CD4-positive, alpha-beta T cell treated with Interleukin-10 for 1 hour (primary cell): ENCODE results near the gene NLRC3.
A peak's percentile ranks its signal among the peaks of the same experiment; 100 is the strongest.

Experiments
- DNase-seq: peaks from one replicate; pipeline ENCODE4 v3.0.0-alpha.2; 2020

NLRC3 gene

DNA sequence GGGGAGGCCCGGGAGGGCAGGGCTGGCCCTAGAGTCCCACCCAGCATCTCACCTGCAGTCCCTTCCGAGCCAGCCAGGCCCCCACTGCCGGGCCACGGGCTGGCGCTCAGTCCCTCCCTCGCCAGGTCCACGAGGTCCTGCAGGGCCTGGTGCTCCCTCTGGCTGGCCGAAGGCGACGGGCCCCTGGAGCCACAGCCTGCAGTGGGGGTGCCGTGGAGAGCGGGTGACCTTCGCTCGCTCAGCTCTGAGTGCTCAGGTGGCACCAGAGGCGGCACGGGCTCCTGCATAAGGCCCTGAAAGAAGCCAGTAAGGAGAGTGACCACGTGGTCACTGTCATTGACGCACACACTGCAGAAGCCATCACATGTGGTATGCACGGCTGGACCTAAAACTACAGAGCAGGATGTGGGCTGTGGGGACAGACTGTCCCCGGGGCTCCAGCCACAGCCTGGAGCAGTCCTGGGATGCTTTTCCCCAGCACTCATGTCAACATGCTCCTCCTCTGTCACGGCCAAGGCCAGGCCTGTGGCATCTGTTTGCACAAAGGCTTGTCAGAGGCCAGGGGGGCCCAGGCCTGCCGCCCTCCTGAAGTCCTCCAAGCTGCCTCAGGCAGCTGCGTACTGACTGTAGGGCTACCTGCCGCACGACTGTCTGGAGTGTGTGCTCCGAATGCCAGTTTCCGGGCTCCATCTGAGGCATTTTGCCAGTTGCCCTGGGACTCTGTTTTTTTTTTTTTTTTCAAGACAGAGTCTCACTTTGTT, 19.1 kb upstream of the NLRC3 start:
- no peak for DNase-seq

GRCh38 chr16:3595521-3596021, 18.4 kb upstream of the NLRC3 start:
- no peak for DNase-seq

DNA sequence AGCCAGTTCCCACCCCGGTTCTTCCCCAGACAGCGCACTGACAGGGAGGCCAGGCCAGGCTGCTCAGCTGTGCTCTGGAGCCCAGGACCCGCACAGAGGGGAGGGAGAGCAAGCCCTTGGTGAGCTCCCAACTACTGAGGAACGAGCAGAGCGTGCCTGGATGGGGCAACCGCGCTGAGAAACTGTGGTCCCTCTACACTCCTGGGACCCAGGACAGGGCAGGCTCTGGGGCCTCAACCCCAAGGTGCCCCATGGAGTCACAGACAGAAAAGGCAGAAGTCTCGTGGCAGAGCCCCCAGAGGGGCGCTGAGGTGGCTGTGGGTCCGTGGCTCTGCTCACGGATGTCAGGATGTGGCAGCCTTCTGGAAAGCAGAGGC, 17.9 kb upstream of the NLRC3 start:
- DNase-seq = no peak

DNA sequence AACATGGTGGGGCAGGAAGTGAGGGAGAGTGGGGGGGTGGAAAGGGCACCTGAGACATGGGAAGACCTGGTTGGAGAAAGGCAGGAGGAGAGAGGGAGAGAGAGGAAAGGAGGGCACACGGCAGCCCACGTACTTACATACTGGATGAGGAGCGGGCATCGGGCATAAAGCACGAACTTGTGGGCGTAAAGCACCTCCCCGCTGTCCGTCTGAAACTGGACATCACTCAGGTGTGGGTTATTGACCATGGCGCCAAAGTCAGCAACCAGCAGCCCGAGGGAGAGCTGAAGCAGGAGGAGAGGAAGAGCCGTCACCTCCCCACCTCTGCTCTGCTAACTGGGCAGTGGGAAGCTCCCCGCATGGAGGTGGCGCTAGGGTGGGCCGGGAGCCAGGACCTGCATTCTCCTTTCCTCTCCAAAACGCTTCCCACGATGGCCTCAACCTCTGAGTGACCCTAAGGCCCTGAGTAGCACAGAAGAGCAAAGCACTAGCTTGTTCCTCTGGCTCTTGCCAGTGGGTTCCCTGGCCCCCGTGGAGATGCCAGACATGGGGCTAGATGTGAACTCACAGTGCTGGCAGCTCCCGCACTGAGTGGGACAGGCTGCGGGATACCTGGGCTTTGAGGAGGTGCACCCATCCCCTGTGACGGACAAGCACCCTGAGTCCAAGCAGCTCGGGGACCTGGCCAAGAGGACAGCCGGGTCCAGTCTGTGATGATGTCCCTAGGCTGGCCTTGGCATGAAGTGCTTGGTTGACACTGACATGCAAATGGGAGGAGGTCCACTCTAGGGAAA, 17.3 kb upstream of the NLRC3 start:
- no peak for DNase-seq

DNA sequence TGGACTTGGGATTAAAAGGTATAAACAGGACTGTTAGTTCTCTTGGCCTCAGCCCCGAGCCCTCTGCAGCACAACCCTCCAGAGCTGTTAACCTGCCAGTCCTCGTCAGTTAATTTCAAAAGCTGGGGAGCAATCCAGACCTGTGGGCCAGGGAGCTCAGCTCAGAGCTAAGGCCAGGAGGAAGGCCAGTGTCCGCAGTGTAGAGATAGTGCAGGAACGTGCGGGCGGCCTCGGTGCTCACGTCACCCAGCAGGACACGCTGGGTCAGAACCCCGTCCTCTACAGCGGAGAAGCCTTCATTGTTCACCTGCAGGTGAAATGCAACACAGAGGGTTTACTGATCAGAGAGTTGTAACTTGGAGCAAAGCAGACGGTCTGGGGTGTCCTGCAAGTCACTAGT, 15.4 kb upstream of the NLRC3 start:
- no peak for DNase-seq

- no peak for DNase-seq
Observed at GRCh38 chr16:3591991-3592390, 14.8 kb upstream of the NLRC3 start.

DNA sequence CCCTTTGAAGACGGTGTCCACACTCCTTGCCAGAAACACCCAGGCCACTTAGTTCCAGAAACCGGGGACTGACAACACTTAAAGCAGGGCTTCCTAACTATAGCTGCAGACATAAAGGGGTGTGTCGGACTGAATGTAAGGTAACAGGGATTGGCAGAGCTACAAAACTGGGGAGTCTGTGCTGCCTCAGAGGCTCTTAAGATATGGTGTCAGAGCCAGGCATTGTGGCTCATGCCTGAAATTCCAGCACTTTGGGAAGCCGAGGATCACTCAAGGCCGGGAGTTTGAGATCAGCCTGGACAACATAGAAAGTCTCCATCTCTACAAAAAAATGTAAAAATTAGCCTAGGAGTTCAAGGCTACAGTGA, 14.2 kb upstream of the NLRC3 start:
- no peak for DNase-seq

GRCh38 chr16:3590736-3591435, 13.7 kb upstream of the NLRC3 start:
- DNase-seq = no peak

- no peak for DNase-seq
Observed at GRCh38 chr16:3589991-3590701, 12.9 kb upstream of the NLRC3 start.

GRCh38 chr16:3589441-3589921, 12.3 kb upstream of the NLRC3 start:
- no peak for DNase-seq

GRCh38 chr16:3589001-3589400, 11.8 kb upstream of the NLRC3 start:
- no peak for DNase-seq

DNA sequence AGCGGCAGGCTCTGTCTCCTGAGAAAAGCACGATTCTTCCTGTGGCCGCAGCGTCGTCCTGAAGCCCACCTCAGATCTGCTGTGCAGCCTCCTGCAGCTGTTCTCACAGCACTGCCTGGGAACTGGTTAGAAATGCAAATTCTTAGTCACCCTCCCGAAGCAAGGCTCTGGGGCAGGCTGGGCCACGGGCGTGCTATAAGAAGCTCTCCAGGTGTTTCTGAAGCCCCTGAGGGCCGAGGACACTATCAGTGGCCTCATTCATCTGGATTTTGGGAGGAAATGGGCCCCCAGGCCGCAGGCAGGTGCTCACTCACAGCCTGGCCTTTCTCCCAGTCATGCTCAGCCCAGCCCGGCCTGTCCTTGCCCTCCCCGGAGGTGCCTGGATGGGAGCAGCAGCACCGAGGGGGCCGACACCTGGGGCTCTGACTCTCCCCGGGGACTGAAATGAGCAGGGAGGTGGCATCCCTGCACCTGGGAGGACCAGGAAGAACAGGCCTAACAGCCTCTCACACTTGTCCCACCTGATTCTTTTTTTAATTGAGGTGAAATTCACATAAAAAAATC, 10.4 kb upstream of the NLRC3 start:
- no peak for DNase-seq

DNA sequence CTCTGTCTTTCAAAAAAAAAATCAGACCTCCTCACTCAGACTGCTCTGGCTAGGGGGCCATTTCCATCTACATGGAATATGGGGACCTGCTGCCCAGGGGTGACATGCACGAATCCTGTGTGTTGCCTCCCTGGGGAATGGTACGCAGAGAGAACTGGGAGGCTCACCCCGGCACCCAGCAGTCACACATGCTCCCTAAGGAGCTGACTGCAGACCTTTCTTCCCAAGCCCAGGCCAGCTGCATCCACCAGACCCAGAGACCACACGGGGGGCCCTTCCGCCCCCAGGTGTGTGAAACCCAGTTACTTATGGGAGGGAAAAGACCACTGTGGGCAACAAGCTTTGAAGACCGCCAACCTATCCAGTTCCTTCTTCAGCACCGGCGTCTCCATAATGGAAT, 7.2 kb upstream of the NLRC3 start:
- DNase-seq = no peak

GRCh38 chr16:3583303-3584038, 6.3 kb upstream of the NLRC3 start:
- DNase-seq = no peak

DNA sequence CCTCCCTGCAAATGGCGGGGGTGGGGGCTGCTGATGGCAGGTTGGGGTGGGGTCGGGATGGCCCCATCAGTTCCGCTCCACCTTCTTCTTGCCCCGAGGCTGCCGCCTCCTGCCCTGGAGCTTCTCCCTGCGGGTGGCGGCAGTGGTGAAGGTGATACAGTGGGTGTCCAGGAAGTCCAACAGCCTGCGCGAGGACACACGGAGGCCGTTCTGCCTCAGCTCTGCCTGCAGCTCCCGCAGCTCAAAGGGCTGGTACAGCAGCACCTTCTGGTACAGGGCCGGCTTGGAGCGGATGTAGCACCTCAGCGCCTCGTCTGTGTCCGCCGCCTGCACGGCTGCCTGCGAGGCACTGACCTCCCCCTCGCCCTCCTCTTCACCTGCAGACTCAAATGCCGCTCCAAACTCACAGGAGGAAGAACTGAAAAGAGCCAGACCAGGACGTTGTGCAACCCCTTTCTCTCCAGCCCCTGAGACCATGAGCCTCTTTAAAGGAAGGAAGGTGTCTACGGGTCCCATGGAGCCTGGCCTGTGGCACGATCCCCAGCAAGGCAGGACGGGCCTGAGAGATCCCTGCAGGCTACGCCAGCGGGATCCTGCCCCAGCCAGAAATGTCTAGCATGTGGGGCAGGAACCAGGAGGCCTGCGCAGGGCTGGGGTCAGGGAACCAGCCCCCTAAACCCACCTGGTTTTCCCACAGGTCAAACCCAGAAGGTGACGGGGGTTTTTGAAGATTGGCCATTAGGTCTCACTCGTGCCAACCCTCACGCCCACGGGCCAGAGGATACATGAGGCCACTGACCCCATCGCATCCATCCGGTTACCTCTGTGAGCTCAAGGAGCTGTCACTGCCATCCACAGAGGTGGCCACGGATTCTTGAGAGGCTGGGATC, 5.3 kb upstream of the NLRC3 start:
- no peak for DNase-seq

- DNase-seq = no peak
Observed at GRCh38 chr16:3581392-3581791, 4.2 kb upstream of the NLRC3 start.

DNA sequence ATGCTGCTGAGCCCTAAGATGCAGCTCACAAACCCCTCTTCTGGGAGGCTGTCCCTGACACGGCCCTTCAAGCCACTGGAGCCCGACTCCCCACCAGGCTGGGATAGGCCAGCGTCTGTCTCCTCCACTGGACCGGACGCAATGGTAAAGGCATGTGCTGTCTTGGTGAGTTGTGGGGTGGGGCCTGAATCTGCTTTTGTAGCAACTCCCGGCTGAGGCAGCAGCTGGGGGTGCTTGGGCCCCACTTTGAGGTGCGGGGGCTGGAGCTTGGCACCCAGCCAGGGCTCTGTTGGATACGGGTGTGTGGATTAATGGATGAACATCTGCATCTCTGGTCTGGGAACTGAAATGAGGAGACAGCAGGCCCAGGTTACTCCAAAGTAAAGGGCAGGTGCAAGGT, 3.5 kb upstream of the NLRC3 start:
- DNase-seq = no peak

- no peak for DNase-seq
Observed at GRCh38 chr16:3580251-3580651, 3.0 kb upstream of the NLRC3 start.

- DNase-seq = no peak
Observed at GRCh38 chr16:3579776-3580175, 2.6 kb upstream of the NLRC3 start.

DNA sequence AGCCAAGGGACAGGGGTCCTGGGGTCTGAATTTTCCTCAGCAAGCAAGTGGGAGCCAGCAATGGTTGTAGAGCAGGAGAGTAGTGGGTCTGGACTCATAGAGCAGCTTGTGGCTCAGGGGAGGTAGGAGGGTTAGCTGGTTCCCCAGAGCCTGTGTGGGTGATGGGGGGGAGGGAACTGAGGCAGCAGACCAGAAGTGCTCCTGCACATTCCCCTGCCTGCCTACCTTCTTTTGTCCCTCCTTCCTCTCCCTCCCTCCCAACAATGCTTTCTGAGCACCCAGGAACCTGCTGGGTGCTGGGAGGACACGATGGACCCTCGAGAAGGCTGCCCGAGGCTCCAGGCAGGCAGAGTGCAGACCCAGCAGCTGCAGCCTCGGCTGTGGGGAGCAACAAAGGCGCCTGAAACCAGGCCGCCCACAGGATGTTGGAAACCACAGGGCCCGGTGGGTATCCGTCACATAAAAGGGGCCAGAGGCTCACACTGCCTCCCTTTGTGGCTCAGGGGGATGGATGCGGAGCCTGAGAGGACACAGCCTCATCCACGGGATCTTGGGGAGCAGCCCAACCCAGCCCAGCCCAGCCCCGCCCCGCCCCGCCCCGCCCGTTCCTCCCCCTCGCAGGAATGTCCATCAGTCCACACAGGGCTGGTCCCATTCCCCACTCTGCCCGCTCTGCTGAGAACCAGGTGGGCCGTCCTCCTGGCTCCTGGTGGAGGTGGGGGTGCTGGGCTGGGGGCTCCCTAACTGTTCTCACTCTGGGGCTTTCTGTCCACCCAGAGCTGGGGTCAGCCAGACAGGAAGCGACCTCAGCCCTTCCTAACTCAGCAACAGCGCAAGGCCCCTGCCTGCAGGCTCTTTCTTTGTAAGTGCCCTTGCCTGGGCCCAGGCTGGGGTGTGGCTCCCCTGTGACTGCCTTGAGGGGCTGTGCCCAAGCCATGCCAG, 1.7 kb upstream of the NLRC3 start:
- DNase-seq = peak; percentile 62
